ENCODE results near the gene ATP9A.
"Not testable (repeated sequence)": the region's sequence is repeated elsewhere in the genome, so short reads cannot be mapped to it uniquely, and the experiment has no call there.

The ATP9A gene

GRCh38 chr20:51656726-51657260, 111.4 kb downstream of the ATP9A start:
- TF ChIP-seq, protein P1, sequence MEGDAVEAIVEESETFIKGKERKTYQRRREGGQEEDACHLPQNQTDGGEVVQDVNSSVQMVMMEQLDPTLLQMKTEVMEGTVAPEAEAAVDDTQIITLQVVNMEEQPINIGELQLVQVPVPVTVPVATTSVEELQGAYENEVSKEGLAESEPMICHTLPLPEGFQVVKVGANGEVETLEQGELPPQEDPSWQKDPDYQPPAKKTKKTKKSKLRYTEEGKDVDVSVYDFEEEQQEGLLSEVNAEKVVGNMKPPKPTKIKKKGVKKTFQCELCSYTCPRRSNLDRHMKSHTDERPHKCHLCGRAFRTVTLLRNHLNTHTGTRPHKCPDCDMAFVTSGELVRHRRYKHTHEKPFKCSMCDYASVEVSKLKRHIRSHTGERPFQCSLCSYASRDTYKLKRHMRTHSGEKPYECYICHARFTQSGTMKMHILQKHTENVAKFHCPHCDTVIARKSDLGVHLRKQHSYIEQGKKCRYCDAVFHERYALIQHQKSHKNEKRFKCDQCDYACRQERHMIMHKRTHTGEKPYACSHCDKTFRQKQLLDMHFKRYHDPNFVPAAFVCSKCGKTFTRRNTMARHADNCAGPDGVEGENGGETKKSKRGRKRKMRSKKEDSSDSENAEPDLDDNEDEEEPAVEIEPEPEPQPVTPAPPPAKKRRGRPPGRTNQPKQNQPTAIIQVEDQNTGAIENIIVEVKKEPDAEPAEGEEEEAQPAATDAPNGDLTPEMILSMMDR (IDR thresholded peaks at IDR 0.05; ENCODE audit: insufficient read depth, low read length, missing control alignments), result no peak
- DNase-seq (ENCODE audit: low read depth, low spot score), result no peak
- ChIA-PET CTCF (no interaction called here), POLR2A (no interaction called here)
- H3K4me3 ChIP-seq (ENCODE audit: low read depth, low read length), result no peak overlapping the region

DNA sequence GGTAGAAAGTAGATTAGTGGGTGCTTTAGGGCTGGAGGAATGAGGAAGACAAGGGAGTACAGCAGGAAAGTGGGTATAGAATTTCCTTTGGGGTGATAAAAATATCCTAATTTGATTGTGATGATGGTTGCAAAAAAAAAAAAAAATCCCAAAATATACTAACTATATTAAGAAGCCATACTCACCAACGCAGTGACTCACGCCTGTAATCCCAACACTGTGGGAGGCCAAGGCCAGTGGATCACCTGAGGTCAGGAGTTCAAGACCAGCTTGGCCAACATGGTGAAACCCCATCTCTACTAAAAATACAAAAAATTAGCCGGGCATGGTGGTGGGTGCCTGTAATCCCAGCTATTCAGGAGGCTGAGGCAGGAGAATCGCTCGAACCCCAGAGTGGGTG, 112.1 kb downstream of the ATP9A start:
- DNase-seq (ENCODE audit: low read depth, low spot score); CTCF ChIA-PET; H3K4me3 ChIP-seq (ENCODE audit: low read depth, low read length); POLR2A ChIA-PET: not testable (repeated sequence)

DNA sequence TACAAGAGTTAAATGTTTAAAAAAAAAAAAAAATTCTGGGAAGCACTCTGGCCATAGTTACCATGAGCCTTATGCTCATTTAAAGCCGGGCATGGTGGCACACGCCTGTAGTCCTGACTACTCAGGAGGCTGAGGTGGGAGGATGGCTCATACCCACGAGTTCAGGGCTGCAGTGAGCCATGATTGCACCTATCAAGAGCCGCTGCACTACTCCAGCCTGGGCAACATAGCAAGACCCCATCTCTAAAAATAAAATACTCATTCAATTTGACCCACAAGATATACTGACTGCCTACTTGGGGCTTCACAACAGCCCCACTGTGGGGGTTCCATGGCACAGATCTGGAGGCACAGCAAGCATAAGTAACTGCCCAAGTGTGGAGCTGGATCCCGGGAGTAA, 113.7 kb downstream of the ATP9A start:
- DNase-seq (ENCODE audit: low read depth, low spot score), result no peak
- TF ChIP-seq, protein P1 (IDR thresholded peaks at IDR 0.05; ENCODE audit: insufficient read depth, low read length, missing control alignments), result no peak
- H3K4me3 ChIP-seq (ENCODE audit: low read depth, low read length), result no peak overlapping the region
- CTCF ChIA-PET, result no interaction called here
- POLR2A ChIA-PET, result no interaction called here

GRCh38 chr20:51654060-51654459, 114.1 kb downstream of the ATP9A start:
- no peak for DNase-seq (ENCODE audit: low read depth, low spot score)
- no peak overlapping the region for H3K4me3 ChIP-seq (ENCODE audit: low read depth, low read length)
- ChIA-PET POLR2A (no interaction called here), CTCF (interaction anchor here (0.8 kb wide), 2 partner anchors 11 to 16 kb away, joined by 3 to 4 read pairs; no protein-coding TSS in a partner anchor)
- TF ChIP-seq, protein P1 (IDR thresholded peaks at IDR 0.05; ENCODE audit: insufficient read depth, low read length, missing control alignments), result no peak

- H3K4me3 ChIP-seq (ENCODE audit: low read depth, low read length), result no peak overlapping the region
- CTCF ChIA-PET, result interaction anchor here (0.8 kb wide), 2 partner anchors 11 to 15 kb away, joined by 3 to 4 read pairs; no protein-coding TSS in a partner anchor
- DNase-seq (ENCODE audit: low read depth, low spot score), result no peak
- POLR2A ChIA-PET, result no interaction called here
- TF ChIP-seq, protein P1 (IDR thresholded peaks at IDR 0.05; ENCODE audit: insufficient read depth, low read length, missing control alignments), result no peak
Measured at GRCh38 chr20:51653226-51653625, 115.0 kb downstream of the ATP9A start.

GRCh38 chr20:51651921-51652549, 116.2 kb downstream of the ATP9A start:
- no peak for DNase-seq (ENCODE audit: low read depth, low spot score)
- POLR2A ChIA-PET, result no interaction called here
- TF ChIP-seq, protein P1 (IDR thresholded peaks at IDR 0.05; ENCODE audit: insufficient read depth, low read length, missing control alignments), result no peak
- CTCF ChIA-PET, result interaction anchor here (0.6 to 1.0 kb wide), 3 partner anchors 12 to 665 kb away, joined by 3 to 5 read pairs (median 4); no protein-coding TSS in a partner anchor
- no peak overlapping the region for H3K4me3 ChIP-seq (ENCODE audit: low read depth, low read length)

Measured in AG04449 (cell line).